DOHH2 (cell line): Measurements from ENCODE around the gene GRWD1.

ENCODE experiments used
- H3F3A ChIP-seq: fragments of 200-600 bp; sonication (generic), shearing (Covaris generic); 2 replicates; pipeline ENCODE4 v1.6.0; 2016; ENCODE audit warnings: antibody characterized with exemption, mild to moderate bottlenecking; ENCODE audit not compliant: control insufficient read depth, insufficient read depth
- H3K27ac ChIP-seq: fragments of 200-600 bp; sonication (generic); 2 replicates; pipeline ENCODE4 v1.5.1; 2014; ENCODE audit warnings: low read depth, mild to moderate bottlenecking, low read length, moderate library complexity
- H3K27me3 ChIP-seq: fragments of 200-600 bp; sonication (generic); 2 replicates; pipeline ENCODE4 v1.6.1; 2014; ENCODE audit warnings: mild to moderate bottlenecking, low read length, mixed read lengths; ENCODE audit not compliant: control insufficient read depth
- H3K36me3 ChIP-seq: fragments of 200-600 bp; sonication (generic); 2 replicates; pipeline ENCODE4 v1.6.1; 2014; ENCODE audit warnings: mild to moderate bottlenecking, low read length, moderate library complexity, mixed read lengths; ENCODE audit not compliant: control insufficient read depth
- H3K4me1 ChIP-seq: fragments of 200-600 bp; sonication (generic); 2 replicates; pipeline ENCODE4 v1.6.1; 2014; ENCODE audit warnings: mild to moderate bottlenecking, low read length, mixed read lengths; ENCODE audit not compliant: control insufficient read depth
- H3K4me2 ChIP-seq: fragments of 200-600 bp; sonication (generic); 2 replicates; pipeline ENCODE4 v1.6.0; 2014; ENCODE audit warnings: mild to moderate bottlenecking, low read length, moderate library complexity
- H3K4me3 ChIP-seq: fragments of 200-600 bp; sonication (generic); 2 replicates; pipeline ENCODE4 v1.5.1; 2014; ENCODE audit warnings: mild to moderate bottlenecking, low read length, mixed read lengths
- H3K79me2 ChIP-seq: fragments of 200-600 bp; sonication (generic); 2 replicates; pipeline ENCODE4 v1.6.1; 2014; ENCODE audit warnings: mild to moderate bottlenecking, low read length, mixed read lengths; ENCODE audit not compliant: control insufficient read depth
- H3K9me2 ChIP-seq: fragments of 200-600 bp; sonication (generic); replicated peaks from 2 replicates; pipeline ENCODE4 v1.6.1; 2014; ENCODE audit warnings: mild to moderate bottlenecking, low read length, mixed read lengths; ENCODE audit not compliant: control insufficient read depth
- H3K9me3 ChIP-seq: fragments of 200-600 bp; sonication (generic); 2 replicates; pipeline ENCODE4 v1.6.1; 2014; ENCODE audit warnings: antibody characterized with exemption, low read length, mixed read lengths; ENCODE audit not compliant: control insufficient read depth, insufficient read depth
- H4K20me1 ChIP-seq: fragments of 200-600 bp; sonication (generic); 2 replicates; pipeline ENCODE4 v1.6.0; 2014; ENCODE audit warnings: low read depth, mild to moderate bottlenecking, antibody characterized with exemption, low read length, moderate library complexity; ENCODE audit not compliant: control insufficient read depth, insufficient read depth
- EZH2phosphoT487 ChIP-seq: fragments of 200-600 bp; sonication (generic); IDR thresholded peaks from 2 replicates; pipeline ENCODE4 v1.6.1; 2017; ENCODE audit warnings: borderline replicate concordance, mild to moderate bottlenecking, antibody characterized with exemption, low read length, moderate library complexity, mixed read lengths
- TF ChIP-seq, protein P1 (sequence below): fragments of 200-600 bp; sonication (generic); IDR thresholded peaks from one replicate; pipeline ENCODE4 v1.5.1; 2014; ENCODE audit warnings: antibody characterized with exemption, mild to moderate bottlenecking, low read depth, low read length; ENCODE audit not compliant: poor library complexity, severe bottlenecking

The GRWD1 gene

DNA sequence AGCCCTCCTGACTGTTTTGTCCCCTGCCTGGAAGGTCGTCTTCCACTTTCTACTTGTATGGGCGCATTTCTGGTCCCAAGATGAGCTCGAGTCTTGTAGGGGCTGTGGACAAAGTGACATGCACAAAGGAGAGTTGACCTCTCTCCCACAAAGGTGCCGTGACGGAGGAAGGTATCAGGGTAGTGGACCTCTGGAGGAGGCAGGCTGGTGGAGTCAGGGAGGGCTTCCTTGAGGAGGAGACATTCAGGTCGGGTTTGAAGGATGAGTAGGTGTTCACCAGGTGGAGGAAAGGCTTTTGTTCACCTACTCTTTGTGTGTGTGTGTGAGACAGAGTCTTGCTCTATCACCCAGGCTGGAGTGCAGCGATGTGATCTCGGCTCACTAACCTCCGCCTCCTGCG is 25.1 kb downstream of the GRWD1 start:
- peaks cover 57% of the 10 kb centered on the region for H3K36me3 ChIP-seq
- no peaks in the 10 kb centered on the region for H3K9me2 ChIP-seq
- H3K79me2 ChIP-seq, result peaks cover 13% of the 10 kb centered on the region
- no peak overlapping the region for H3K4me3 ChIP-seq
- H3K9me3 ChIP-seq, result no peaks in the 10 kb centered on the region
- H3K4me2 ChIP-seq, result 0 out of 2 replicates have a peak overlapping the region, but pooled peaks have one; percentile 88
- H3K27ac ChIP-seq, result no peak overlapping the region
- TF ChIP-seq EZH2phosphoT487, result no peak
- TF ChIP-seq, protein P1, sequence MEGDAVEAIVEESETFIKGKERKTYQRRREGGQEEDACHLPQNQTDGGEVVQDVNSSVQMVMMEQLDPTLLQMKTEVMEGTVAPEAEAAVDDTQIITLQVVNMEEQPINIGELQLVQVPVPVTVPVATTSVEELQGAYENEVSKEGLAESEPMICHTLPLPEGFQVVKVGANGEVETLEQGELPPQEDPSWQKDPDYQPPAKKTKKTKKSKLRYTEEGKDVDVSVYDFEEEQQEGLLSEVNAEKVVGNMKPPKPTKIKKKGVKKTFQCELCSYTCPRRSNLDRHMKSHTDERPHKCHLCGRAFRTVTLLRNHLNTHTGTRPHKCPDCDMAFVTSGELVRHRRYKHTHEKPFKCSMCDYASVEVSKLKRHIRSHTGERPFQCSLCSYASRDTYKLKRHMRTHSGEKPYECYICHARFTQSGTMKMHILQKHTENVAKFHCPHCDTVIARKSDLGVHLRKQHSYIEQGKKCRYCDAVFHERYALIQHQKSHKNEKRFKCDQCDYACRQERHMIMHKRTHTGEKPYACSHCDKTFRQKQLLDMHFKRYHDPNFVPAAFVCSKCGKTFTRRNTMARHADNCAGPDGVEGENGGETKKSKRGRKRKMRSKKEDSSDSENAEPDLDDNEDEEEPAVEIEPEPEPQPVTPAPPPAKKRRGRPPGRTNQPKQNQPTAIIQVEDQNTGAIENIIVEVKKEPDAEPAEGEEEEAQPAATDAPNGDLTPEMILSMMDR, result no peak
- peaks cover 19% of the 10 kb centered on the region for H3K4me1 ChIP-seq
- H3F3A ChIP-seq, result no peaks in the 10 kb centered on the region
- no peaks in the 10 kb centered on the region for H3K27me3 ChIP-seq
- peaks cover 11% of the 10 kb centered on the region for H4K20me1 ChIP-seq

DNA sequence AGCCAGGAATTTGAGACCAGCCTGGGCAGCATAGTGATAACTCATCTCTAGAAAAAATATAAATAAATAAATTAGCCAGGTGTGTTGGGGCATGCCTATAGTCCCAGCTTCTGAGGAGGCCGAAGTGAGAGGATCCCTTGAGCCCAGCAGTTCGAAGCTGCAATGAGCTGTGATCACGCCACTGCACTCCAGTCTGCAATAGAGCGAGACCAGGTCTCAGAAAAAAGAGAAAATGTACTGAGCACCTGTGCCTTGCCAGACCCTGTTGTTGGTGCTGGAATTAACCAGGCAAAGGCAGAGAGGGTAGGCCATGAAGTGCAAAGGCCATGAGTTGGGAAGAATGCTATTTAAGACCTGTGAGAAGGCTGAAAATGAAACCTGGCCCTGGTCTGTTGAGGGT is 26.1 kb downstream of the GRWD1 start:
- peaks cover 19% of the 10 kb centered on the region for H3K4me1 ChIP-seq
- no peaks in the 10 kb centered on the region for H3K9me2 ChIP-seq
- no peak overlapping the region for H3K27ac ChIP-seq
- no peaks in the 10 kb centered on the region for H3K27me3 ChIP-seq
- H3K36me3 ChIP-seq, result peaks cover 60% of the 10 kb centered on the region
- no peaks in the 10 kb centered on the region for H3K9me3 ChIP-seq
- H3K4me2 ChIP-seq, result no peak overlapping the region
- TF ChIP-seq, protein P1, result no peak
- TF ChIP-seq EZH2phosphoT487, result no peak
- H3K4me3 ChIP-seq, result no peak overlapping the region
- H3F3A ChIP-seq, result no peaks in the 10 kb centered on the region
- peaks cover 11% of the 10 kb centered on the region for H4K20me1 ChIP-seq
- peaks cover 13% of the 10 kb centered on the region for H3K79me2 ChIP-seq

DNA sequence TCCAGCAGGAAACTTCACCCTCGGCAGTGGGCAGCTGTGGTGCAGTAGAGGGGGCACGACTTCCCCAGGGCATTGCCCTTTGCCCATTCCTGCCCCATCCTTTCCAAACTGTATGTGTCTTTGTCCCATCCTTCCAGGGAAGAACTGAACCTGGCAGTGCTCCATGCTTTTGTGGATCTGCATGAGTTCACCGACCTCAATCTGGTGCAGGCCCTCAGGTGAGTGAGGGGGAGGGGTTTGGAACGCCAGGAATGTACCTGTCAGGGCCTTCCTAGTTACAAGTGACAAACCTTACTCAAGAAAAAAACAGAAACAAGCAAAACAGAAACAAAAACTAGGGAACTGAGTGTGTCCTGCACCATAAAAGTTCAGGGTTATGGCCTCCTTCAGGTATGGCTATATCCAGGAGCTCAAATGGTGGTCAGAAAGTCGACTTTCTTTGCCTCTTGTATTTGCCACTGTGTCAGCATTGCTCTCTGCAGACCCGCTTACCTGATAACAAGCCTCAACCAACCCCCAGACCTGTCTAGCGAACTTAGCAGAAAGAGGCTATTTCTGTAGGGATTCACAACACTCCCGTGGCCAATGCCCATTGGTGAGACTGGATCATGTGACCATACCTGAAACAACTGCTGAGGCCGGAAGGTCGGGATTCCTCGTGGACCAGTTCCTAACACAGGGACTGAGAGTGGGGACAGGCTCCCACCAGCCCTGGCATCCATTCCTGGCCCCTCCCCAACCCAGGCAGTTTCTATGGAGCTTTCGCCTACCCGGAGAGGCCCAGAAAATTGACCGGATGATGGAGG is 27.6 kb downstream of the GRWD1 start:
- Histone ChIP-seq H3K36me3 (peaks cover 60% of the 10 kb centered on the region), H3K79me2 (peaks cover 13% of the 10 kb centered on the region), H3K9me2 (no peaks in the 10 kb centered on the region), H3K9me3 (no peaks in the 10 kb centered on the region), H3K27ac (no peak overlapping the region), H4K20me1 (peaks cover 11% of the 10 kb centered on the region), H3F3A (no peaks in the 10 kb centered on the region), H3K4me2 (no peak overlapping the region), H3K4me3 (no peak overlapping the region), H3K27me3 (no peaks in the 10 kb centered on the region), H3K4me1 (peaks cover 13% of the 10 kb centered on the region)
- TF ChIP-seq EZH2phosphoT487, result no peak
- TF ChIP-seq, protein P1, result no peak
